Measurements from ENCODE around the gene POC1B.
"Not testable (repeated sequence)": the region's sequence is repeated elsewhere in the genome, so short reads cannot be mapped to it uniquely, and the experiment has no call there.

The POC1B gene

GRCh38 chr12:89468017-89468416 lies 57.8 kb downstream of the POC1B start:
- DNase-seq (ENCODE audit: low read depth in 2 of 2, low spot score in 1 of 2) = no peak

GRCh38 chr12:89464974-89465592 lies 60.8 kb downstream of the POC1B start:
- DNase-seq (ENCODE audit: low read depth in 2 of 2, low spot score in 1 of 2) = no peak

- DNase-seq (ENCODE audit: low read depth in 2 of 2, low spot score in 1 of 2) = no peak
Measured at GRCh38 chr12:89461649-89462612, 63.9 kb downstream of the POC1B start.

GRCh38 chr12:89461190-89461589 lies 64.7 kb downstream of the POC1B start:
- no peak for DNase-seq (ENCODE audit: low read depth in 2 of 2, low spot score in 1 of 2)

GRCh38 chr12:89459279-89459678 lies 66.6 kb downstream of the POC1B start:
- DNase-seq (ENCODE audit: low read depth in 2 of 2, low spot score in 1 of 2) = not testable (repeated sequence)

GRCh38 chr12:89456565-89456964 lies 69.3 kb downstream of the POC1B start:
- no peak for DNase-seq (ENCODE audit: low read depth in 2 of 2, low spot score in 1 of 2)

GRCh38 chr12:89454080-89454848 lies 71.6 kb downstream of the POC1B start:
- DNase-seq (ENCODE audit: low read depth in 2 of 2, low spot score in 1 of 2) = no peak

- DNase-seq (ENCODE audit: low read depth in 2 of 2, low spot score in 1 of 2) = no peak
Measured at GRCh38 chr12:89453121-89453978, 72.5 kb downstream of the POC1B start.

- DNase-seq (ENCODE audit: low read depth in 2 of 2, low spot score in 1 of 2) = no peak
Measured at GRCh38 chr12:89451841-89452251, 74.0 kb downstream of the POC1B start.

- no peak for DNase-seq (ENCODE audit: low read depth in 2 of 2, low spot score in 1 of 2)
Measured at GRCh38 chr12:89450907-89451306, 74.9 kb downstream of the POC1B start.

- no peak for DNase-seq (ENCODE audit: low read depth in 2 of 2, low spot score in 1 of 2)
Measured at GRCh38 chr12:89448951-89449371, 76.9 kb downstream of the POC1B start.

- no peak for DNase-seq (ENCODE audit: low read depth in 2 of 2, low spot score in 1 of 2)
Measured at GRCh38 chr12:89448526-89448925, 77.3 kb downstream of the POC1B start.

GRCh38 chr12:89439941-89440340 lies 85.9 kb downstream of the POC1B start:
- no peak for DNase-seq (ENCODE audit: low read depth in 2 of 2, low spot score in 1 of 2)

GRCh38 chr12:89437231-89437630 lies 88.6 kb downstream of the POC1B start:
- DNase-seq (ENCODE audit: low read depth in 2 of 2, low spot score in 1 of 2) = no peak

GRCh38 chr12:89436062-89436461 lies 89.8 kb downstream of the POC1B start:
- DNase-seq (ENCODE audit: low read depth in 2 of 2, low spot score in 1 of 2) = no peak

- no peak for DNase-seq (ENCODE audit: low read depth in 2 of 2, low spot score in 1 of 2)
Measured at GRCh38 chr12:89433634-89434033, 92.2 kb downstream of the POC1B start.

GRCh38 chr12:89432396-89432795 lies 93.5 kb downstream of the POC1B start:
- DNase-seq (ENCODE audit: low read depth in 2 of 2, low spot score in 1 of 2) = no peak

GRCh38 chr12:89429528-89429927 lies 96.3 kb downstream of the POC1B start:
- no peak for DNase-seq (ENCODE audit: low read depth in 2 of 2, low spot score in 1 of 2)

GRCh38 chr12:89427508-89428156 lies 98.2 kb downstream of the POC1B start:
- no peak for DNase-seq (ENCODE audit: low read depth in 2 of 2, low spot score in 1 of 2)

- DNase-seq (ENCODE audit: low read depth in 2 of 2, low spot score in 1 of 2) = no peak
Measured at GRCh38 chr12:89424846-89425245, 101.0 kb downstream of the POC1B start.
